ENCODE results near the gene SUGCT.
"Not testable (repeated sequence)": the region's sequence is repeated elsewhere in the genome, so short reads cannot be mapped to it uniquely, and the experiment has no call there.

The SUGCT gene

GRCh38 chr7:40141916-40142315, 7.1 kb downstream of the SUGCT start:
- not testable (repeated sequence) for DNase-seq

- DNase-seq: not testable (repeated sequence)
These were observed 10.9 kb downstream of the SUGCT start for GRCh38 chr7:40145596-40146130.

GRCh38 chr7:40147371-40148246, 12.8 kb downstream of the SUGCT start:
- no peak for DNase-seq

DNA sequence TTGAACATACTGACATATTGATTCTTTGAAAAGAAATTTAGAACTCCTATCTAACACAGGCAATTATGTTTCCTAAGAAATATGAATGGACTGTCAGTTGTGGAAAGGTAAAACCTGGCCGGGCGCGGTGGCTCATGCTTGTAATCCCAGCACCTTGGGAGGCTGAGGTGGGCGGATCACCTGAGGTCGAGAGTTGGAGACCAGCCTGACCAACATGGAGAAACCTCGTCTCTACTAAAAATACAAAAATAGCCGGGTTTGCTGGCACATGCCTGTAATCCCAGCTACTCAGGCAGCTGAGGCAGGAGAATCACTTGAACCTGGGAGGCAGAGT, 13.4 kb downstream of the SUGCT start:
- DNase-seq: not testable (repeated sequence)

GRCh38 chr7:40148671-40149070, 13.9 kb downstream of the SUGCT start:
- no peak for DNase-seq

- DNase-seq: no peak
These were observed 16.7 kb downstream of the SUGCT start for GRCh38 chr7:40151504-40151903.

GRCh38 chr7:40156988-40157387, 22.2 kb downstream of the SUGCT start:
- no peak for DNase-seq

GRCh38 chr7:40162516-40162915, 27.7 kb downstream of the SUGCT start:
- no peak for DNase-seq

- DNase-seq: no peak
These were observed 30.4 kb downstream of the SUGCT start for GRCh38 chr7:40165216-40165615.

GRCh38 chr7:40167291-40167690, 32.5 kb downstream of the SUGCT start:
- DNase-seq: no peak

GRCh38 chr7:40168266-40168665, 33.5 kb downstream of the SUGCT start:
- not testable (repeated sequence) for DNase-seq

- not testable (repeated sequence) for DNase-seq
These were observed 38.3 kb downstream of the SUGCT start for GRCh38 chr7:40173121-40173520.

DNA sequence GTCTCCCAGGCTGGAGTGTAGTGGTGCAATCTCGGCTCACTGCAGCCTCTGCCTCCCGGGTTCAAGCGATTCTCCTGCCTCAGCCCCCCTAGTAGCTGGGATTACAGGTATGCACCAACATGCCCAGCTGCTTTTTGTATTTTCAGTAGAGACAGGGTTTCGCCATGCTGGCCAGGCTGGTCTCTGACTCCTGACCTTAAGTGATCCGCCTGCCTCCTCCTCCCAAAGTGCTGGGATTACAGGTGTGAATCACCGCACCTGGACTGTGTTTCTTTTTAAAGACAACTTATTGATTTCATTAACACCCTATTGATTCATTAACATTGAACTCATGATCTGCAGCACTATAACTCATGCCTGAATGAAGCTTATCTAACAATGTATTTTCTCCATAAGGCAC, 40.5 kb downstream of the SUGCT start:
- DNase-seq: not testable (repeated sequence)

DNA sequence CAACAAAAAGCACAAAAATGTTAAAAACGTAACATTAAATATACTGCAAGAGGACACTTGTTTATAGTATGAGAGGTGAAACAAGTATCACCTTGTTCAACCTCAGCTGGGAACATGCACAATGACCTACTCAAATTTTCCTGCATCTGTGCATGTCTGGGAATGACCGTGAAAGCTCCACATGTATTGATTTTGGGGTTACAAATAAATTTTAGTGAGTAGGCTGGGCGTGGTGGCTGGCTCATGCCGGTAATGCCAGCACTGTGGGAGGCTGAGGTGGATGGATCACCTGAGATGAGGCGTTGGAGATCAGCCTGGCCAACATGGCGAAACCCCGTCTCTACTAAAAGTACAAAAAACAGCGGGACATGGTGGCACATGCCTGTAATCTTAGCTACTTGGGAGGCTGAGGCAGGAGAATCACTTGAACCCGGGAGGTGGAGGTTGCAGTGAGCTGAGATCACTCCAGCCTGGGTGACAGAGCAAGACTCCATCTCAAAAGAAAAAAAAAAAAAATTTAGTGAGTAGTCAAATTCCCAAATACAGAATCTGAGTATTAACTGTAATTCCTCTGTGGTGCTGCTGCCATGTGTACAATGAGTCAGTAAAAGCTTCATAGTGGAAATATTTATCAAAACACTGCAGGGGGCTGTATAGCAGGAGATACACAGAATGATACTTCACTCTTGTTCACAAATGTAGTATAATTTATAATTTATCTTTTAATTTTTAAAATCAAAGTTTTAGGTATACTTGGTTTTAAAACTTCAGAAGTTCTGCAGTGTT, 41.1 kb downstream of the SUGCT start:
- DNase-seq: no peak

GRCh38 chr7:40177071-40177470, 42.3 kb downstream of the SUGCT start:
- DNase-seq: no peak

- no peak for DNase-seq
These were observed 47.6 kb downstream of the SUGCT start for GRCh38 chr7:40182452-40182851.

- DNase-seq: no peak
These were observed 51.8 kb downstream of the SUGCT start for GRCh38 chr7:40186586-40186985.

- no peak for DNase-seq
These were observed 57.2 kb downstream of the SUGCT start for GRCh38 chr7:40192036-40192435.

GRCh38 chr7:40194745-40195144, 59.9 kb downstream of the SUGCT start:
- no peak for DNase-seq

- DNase-seq: no peak
These were observed 62.7 kb downstream of the SUGCT start for GRCh38 chr7:40197527-40197926.

- no peak for DNase-seq
These were observed 64.4 kb downstream of the SUGCT start for GRCh38 chr7:40199076-40199802.

- no peak for DNase-seq
These were observed 66.0 kb downstream of the SUGCT start for GRCh38 chr7:40200791-40201190.

DNA sequence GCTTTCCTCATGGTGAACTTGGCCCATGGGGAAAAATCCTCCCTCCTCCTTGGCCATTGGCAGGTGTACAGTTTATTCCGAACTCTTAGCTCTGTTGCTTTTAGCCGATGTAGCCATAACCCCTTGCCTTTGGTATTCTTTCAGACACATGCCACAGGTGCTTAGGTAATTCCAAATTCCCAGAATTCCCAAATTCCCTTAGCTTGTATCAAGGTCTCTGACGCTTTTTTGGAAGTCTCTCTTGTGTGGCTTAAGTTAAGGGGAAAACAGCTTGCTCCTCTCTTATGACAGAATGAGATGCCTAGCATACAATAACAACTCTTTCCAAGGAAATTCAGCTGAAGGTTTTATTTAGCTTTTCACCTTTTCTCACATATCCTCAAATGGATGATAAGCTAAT, 68.0 kb downstream of the SUGCT start:
- DNase-seq: no peak

Data from NCI-H1417 treated with DMSO at 0.1 percent for 48 hours (cell line).